CD8-positive, alpha-beta memory T cell (primary cell): ENCODE measurements around the gene HMGA1. TPM values are rescaled to one million over a fixed set of nuclear protein-coding genes. Genes with fewer than 3 reads are reported as not detected.

ENCODE experiments used
- CTCF ChIA-PET: fragments of 350-600 bp; sonication (Branson Sonifier 250); formaldehyde crosslinking; loops from one replicate; lab custom pipeline; 2021; ENCODE audit warnings: antibody characterized with exemption; lab: Charles Lee
- POLR2A ChIA-PET: fragments of 350-600 bp; sonication (Branson Sonifier 250); formaldehyde crosslinking; loops from one replicate; lab custom pipeline; 2021; ENCODE audit warnings: antibody characterized with exemption; lab: Charles Lee
- DNase-seq, 5 donors: peaks; one replicate each; pipeline versions ENCODE4 v3.0.0 to v3.0.0-alpha.2; 2020 to 2022; ENCODE audit warnings: mixed read lengths in 1 of 5
- H3K27ac ChIP-seq: one replicate; pipeline ENCODE4 v1.7.0; 2013; ENCODE audit warnings: low read depth, mild to moderate bottlenecking, low read length, moderate library complexity
- H3K27me3 ChIP-seq: 2 replicates; pipeline ENCODE4 v1.7.0; 2013; ENCODE audit warnings: low read length, mild to moderate bottlenecking; ENCODE audit not compliant: insufficient read depth, poor library complexity, severe bottlenecking
- H3K36me3 ChIP-seq: 2 replicates; pipeline ENCODE4 v1.7.0; 2013; ENCODE audit warnings: mild to moderate bottlenecking, low read length, moderate library complexity; ENCODE audit not compliant: insufficient read depth
- H3K4me1 ChIP-seq: 2 replicates; pipeline ENCODE4 v1.7.0; 2013; ENCODE audit warnings: mild to moderate bottlenecking, low read length, moderate library complexity; ENCODE audit not compliant: insufficient read depth
- H3K4me3 ChIP-seq: 2 replicates; pipeline ENCODE4 v1.7.0; 2013; ENCODE audit warnings: mild to moderate bottlenecking, low read length
- H3K9me3 ChIP-seq: 2 replicates; pipeline ENCODE4 v1.7.0; 2013; ENCODE audit warnings: mild to moderate bottlenecking, low read length
- H3K27ac Mint-ChIP-seq, 8 donors: one replicate each; pipeline ENCODE4 v1.8.0; 2020 to 2021; ENCODE audit warnings: mixed read lengths in 8 of 8, mild to moderate bottlenecking in 6 of 8, inconsistent platforms in 3 of 8, moderate library complexity in 3 of 8
- H3K27me3 Mint-ChIP-seq, 2 donors: one replicate each; pipeline ENCODE4 v1.8.0; 2020 to 2021; ENCODE audit warnings: mixed read lengths in 2 of 2, mild to moderate bottlenecking in 1 of 2, moderate library complexity in 1 of 2
- H3K36me3 Mint-ChIP-seq, 3 donors: one replicate each; pipeline ENCODE4 v1.8.0; 2020 to 2021; ENCODE audit warnings: mixed read lengths in 3 of 3, inconsistent platforms in 1 of 3, mild to moderate bottlenecking in 1 of 3
- H3K4me1 Mint-ChIP-seq, 3 donors: one replicate each; pipeline ENCODE4 v1.8.0; 2020 to 2021; ENCODE audit warnings: mixed read lengths in 3 of 3, inconsistent platforms in 1 of 3, mild to moderate bottlenecking in 1 of 3
- H3K4me3 Mint-ChIP-seq, 7 donors: one replicate each; pipeline ENCODE4 v1.8.0; 2020 to 2021; ENCODE audit warnings: mixed read lengths in 7 of 7, mild to moderate bottlenecking in 6 of 7, moderate library complexity in 4 of 7, inconsistent platforms in 2 of 7
- H3K9me3 Mint-ChIP-seq, 5 donors: one replicate each; pipeline ENCODE4 v1.8.0; 2020 to 2022; ENCODE audit warnings: mixed read lengths in 5 of 5, mild to moderate bottlenecking in 3 of 5, moderate library complexity in 2 of 5, inconsistent platforms in 1 of 5
- polyA plus RNA-seq: library from polyadenylated mRNA; unstranded; fragments of 300-500 nt; fragmentation: Illumina TruSeq; gene quantifications from one replicate; pipeline ENCODE4 v1.2.3, GENCODE V29; 2021
- total RNA-seq, 2 experiments: library from RNA; stranded (reverse); gene quantifications; one replicate each; pipeline ENCODE4 v1.2.3, GENCODE V29; 2021

HMGA1 gene
- total and polyA plus RNA-seq, 3 experiments from 2014 or later: 33.1 to 506 (median 490) TPM

DNA sequence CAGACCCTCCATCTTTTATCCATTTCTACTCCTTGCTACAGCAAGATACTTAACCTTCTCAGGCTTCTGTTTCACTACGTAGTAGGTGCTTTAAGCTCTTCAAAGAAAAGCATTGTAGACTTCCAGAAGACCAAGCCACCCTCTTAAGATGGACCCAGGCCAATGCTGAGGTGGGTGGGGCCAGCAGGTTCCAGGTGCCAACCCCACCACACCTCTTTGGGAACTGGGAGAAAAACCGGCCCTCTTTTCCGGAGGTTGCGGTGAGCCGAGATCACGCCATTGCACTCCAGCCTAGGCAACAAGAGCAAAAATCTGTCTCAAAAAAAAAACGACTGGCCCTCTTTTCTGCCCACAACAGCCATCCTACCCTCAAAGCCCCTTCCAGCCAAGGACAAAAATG is 10.6 kb upstream of the HMGA1 start:
- Histone ChIP-seq H3K27ac (no peak overlapping the region), H3K36me3 (no peaks in the 10 kb centered on the region), H3K9me3 (no peaks in the 10 kb centered on the region), H3K4me3 (no peak overlapping the region), H3K27me3 (no peaks in the 10 kb centered on the region), H3K4me1 (peaks cover 15% of the 10 kb centered on the region)
- no peak for DNase-seq
- ChIA-PET POLR2A (no interaction called here), CTCF (no interaction called here)
- H3K27ac Mint-ChIP-seq: peak overlapping the region in 6 of 8 donors; percentile 37 to 93 (median 76)
- H3K4me3 Mint-ChIP-seq: no peak overlapping the region
- no peaks in the 10 kb centered on the region for H3K27me3 Mint-ChIP-seq
- no peaks in the 10 kb centered on the region for H3K36me3 Mint-ChIP-seq
- no peaks in the 10 kb centered on the region for H3K9me3 Mint-ChIP-seq
- H3K4me1 Mint-ChIP-seq: peaks cover 6 to 20% (median 8%) of the 10 kb centered on the region in 3 donors

DNA sequence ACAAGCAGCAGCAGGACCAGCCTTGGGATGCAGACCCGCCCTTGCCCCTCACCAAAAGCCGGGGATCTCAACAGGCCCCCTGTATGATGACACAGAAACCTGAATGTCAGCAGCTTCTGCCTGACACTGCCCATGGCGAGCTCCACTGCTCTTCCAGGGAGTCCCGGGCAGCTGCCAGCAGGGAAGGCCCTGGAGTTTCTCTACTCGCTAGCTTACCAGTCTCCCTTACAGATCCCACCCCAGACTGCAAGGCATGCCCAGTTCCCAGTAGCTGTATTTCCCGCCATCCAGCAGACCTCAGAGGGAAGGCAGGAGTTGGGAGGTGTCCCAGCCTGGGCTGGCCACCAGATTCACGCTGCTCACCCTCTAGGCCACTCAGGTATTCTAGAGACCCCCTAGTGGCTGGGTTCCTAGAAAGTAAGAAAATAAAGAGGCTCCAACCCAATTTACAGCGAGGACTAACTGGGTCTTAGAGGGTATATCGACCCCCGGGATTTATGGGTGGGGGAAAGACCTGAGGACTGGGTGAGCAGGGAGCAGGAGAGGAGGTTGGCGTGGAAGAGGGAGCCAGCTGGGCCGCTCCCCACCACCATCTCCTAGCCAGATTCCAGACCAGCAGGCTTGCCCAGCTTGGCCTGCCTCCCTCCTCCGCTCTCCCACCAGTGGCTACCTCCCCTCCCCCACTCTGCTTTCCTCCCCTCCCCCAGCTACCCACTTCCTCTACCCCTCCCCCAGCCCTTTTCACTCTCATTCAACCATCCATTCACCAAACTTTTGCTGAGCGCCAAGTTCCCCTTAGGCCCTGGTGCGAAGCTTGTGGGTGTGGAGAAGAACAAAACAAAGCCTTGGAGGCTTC is 9.7 kb upstream of the HMGA1 start:
- no peaks in the 10 kb centered on the region for H3K9me3 ChIP-seq
- no peaks in the 10 kb centered on the region for H3K27me3 ChIP-seq
- H3K9me3 Mint-ChIP-seq: no peaks in the 10 kb centered on the region
- H3K4me3 Mint-ChIP-seq: peak overlapping the region in 1 of 7 donors; percentile 70
- DNase-seq: peak in 1 of 5 donors; percentile 33
- CTCF ChIA-PET: interaction anchor here (1.1 kb wide), 1 partner anchor 30 kb away, joined by 3 read pairs; no protein-coding TSS in a partner anchor
- H3K4me1 Mint-ChIP-seq: peaks cover 6 to 20% (median 8%) of the 10 kb centered on the region in 3 donors
- no peak overlapping the region for H3K4me3 ChIP-seq
- H3K27ac ChIP-seq: no peak overlapping the region
- H3K36me3 Mint-ChIP-seq: no peaks in the 10 kb centered on the region
- H3K4me1 ChIP-seq: peaks cover 15% of the 10 kb centered on the region
- POLR2A ChIA-PET: no interaction called here
- no peaks in the 10 kb centered on the region for H3K27me3 Mint-ChIP-seq
- no peaks in the 10 kb centered on the region for H3K36me3 ChIP-seq
- peak overlapping the region in 3 of 8 donors; percentile 72 to 86 (median 80) for H3K27ac Mint-ChIP-seq

- no peak overlapping the region for H3K27ac ChIP-seq
- H3K4me3 Mint-ChIP-seq: no peak overlapping the region
- no peak overlapping the region for H3K4me3 ChIP-seq
- peak in 1 of 5 donors; percentile 19 for DNase-seq
- no peaks in the 10 kb centered on the region for H3K36me3 ChIP-seq
- no peaks in the 10 kb centered on the region for H3K9me3 Mint-ChIP-seq
- peaks cover 15% of the 10 kb centered on the region for H3K4me1 ChIP-seq
- no peaks in the 10 kb centered on the region for H3K27me3 ChIP-seq
- H3K9me3 ChIP-seq: no peaks in the 10 kb centered on the region
- H3K36me3 Mint-ChIP-seq: no peaks in the 10 kb centered on the region
- CTCF ChIA-PET: interaction anchor here (1.1 kb wide), 1 partner anchor 31 kb away, joined by 3 read pairs; no protein-coding TSS in a partner anchor
- H3K4me1 Mint-ChIP-seq: peaks cover 5 to 19% (median 8%) of the 10 kb centered on the region in 3 donors
- H3K27ac Mint-ChIP-seq: peak overlapping the region in 1 of 8 donors; percentile 27
- POLR2A ChIA-PET: interaction anchor here (0.7 kb wide), 1 partner anchor 1386 kb away, joined by 3 read pairs; no protein-coding TSS in a partner anchor
- H3K27me3 Mint-ChIP-seq: no peaks in the 10 kb centered on the region
These were observed 8.8 kb upstream of the HMGA1 start for GRCh38 chr6:34227761-34228421.

DNA sequence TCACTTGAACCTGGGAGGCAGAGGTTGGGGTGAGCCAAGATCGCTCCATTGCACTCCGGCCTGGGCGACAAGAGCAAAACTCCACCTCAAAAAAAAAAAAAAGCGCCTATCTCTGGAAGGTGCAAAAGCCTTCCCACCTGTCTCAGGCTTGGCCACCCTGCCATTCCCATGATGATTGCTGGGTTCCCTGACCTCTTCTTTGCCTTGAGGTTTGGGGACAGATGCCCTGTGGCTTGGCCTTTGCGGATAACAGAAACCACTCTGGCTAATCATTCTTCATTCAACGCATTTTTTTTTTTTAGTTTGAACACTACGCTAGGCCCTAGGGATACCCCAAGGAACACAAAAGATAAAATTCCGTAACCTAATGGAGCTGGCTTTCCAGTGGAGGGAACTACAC is 6.8 kb upstream of the HMGA1 start:
- ChIA-PET CTCF (interaction anchor here (1.2 to 1.3 kb wide), 2 partner anchors 15 to 20 kb away, joined by 3 to 5 read pairs; no protein-coding TSS in a partner anchor), POLR2A (no interaction called here)
- no peaks in the 10 kb centered on the region for H3K9me3 ChIP-seq
- DNase-seq: no peak
- H3K27me3 ChIP-seq: no peaks in the 10 kb centered on the region
- Mint-ChIP-seq H3K4me3 (peak overlapping the region in 1 of 7 donors; percentile 42), H3K27me3 (no peaks in the 10 kb centered on the region), H3K9me3 (no peaks in the 10 kb centered on the region), H3K4me1 (peaks cover 4 to 7% (median 6%) of the 10 kb centered on the region in 3 donors), H3K27ac (peak overlapping the region in 1 of 8 donors; percentile 60), H3K36me3 (no peaks in the 10 kb centered on the region)
- H3K27ac ChIP-seq: no peak overlapping the region
- H3K36me3 ChIP-seq: no peaks in the 10 kb centered on the region
- H3K4me1 ChIP-seq: no peaks in the 10 kb centered on the region
- H3K4me3 ChIP-seq: no peak overlapping the region

GRCh38 chr6:34230653-34231371 is 5.9 kb upstream of the HMGA1 start:
- H3K36me3 ChIP-seq: no peaks in the 10 kb centered on the region
- H3K36me3 Mint-ChIP-seq: peaks cover 0 to under 1% (median 0%) of the 10 kb centered on the region in 3 donors
- H3K4me1 Mint-ChIP-seq: peaks cover 4 to 7% (median 7%) of the 10 kb centered on the region in 3 donors
- H3K27me3 ChIP-seq: no peaks in the 10 kb centered on the region
- no peaks in the 10 kb centered on the region for H3K4me1 ChIP-seq
- peak overlapping the region in 1 of 7 donors; percentile 51 for H3K4me3 Mint-ChIP-seq
- no peak overlapping the region for H3K4me3 ChIP-seq
- peak overlapping the region in 3 of 8 donors; percentile 2 to 60 (median 32) for H3K27ac Mint-ChIP-seq
- H3K9me3 ChIP-seq: no peaks in the 10 kb centered on the region
- DNase-seq: no peak
- H3K27me3 Mint-ChIP-seq: no peaks in the 10 kb centered on the region
- POLR2A ChIA-PET: no interaction called here
- H3K27ac ChIP-seq: no peak overlapping the region
- CTCF ChIA-PET: interaction anchor here (1.3 kb wide), 1 partner anchor 19 kb away, joined by 4 read pairs; no protein-coding TSS in a partner anchor
- H3K9me3 Mint-ChIP-seq: no peaks in the 10 kb centered on the region

DNA sequence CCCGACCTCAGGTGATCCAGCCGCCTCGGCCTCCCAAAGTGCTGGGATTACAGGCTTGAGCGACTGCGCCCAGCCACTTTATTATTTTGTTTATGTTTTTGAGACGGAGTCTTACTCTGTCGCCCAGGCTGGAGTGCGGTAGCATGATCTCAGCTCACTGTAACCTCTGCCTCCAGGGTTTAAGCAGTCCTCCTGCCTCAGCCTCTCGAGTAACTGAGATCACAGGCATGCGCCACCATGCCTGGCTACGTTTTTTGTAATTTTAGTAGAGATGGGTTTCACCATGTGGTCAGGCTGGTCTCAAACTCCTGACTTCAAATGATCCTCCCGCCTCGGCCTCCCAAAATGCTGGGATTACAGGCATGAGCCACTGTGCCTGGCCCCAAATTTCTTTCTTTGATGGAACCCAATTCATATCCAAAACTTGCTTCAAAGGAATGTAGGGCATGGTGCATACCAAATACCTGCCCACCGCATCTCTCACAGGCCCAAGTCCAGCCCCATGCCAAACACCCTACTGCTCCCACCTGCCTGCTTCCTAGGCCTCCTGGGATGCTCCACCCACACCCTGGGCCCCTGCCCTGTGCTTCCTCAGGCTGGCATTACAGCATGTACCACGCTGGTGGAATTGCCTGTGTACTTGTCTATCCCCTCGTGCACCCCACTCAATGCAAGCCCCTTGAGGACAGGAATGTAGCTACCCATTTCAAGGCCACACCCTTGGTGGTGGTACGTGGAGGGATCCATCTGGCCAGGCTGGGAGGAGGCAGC is 4.9 kb upstream of the HMGA1 start:
- ChIA-PET CTCF (interaction anchor here (0.7 to 1.3 kb wide), 2 partner anchors 18 to 36 kb away, joined by 3 to 4 read pairs; no protein-coding TSS in a partner anchor), POLR2A (no interaction called here)
- peaks cover 0 to 5% (median 0%) of the 10 kb centered on the region in 3 donors for H3K36me3 Mint-ChIP-seq

DNA sequence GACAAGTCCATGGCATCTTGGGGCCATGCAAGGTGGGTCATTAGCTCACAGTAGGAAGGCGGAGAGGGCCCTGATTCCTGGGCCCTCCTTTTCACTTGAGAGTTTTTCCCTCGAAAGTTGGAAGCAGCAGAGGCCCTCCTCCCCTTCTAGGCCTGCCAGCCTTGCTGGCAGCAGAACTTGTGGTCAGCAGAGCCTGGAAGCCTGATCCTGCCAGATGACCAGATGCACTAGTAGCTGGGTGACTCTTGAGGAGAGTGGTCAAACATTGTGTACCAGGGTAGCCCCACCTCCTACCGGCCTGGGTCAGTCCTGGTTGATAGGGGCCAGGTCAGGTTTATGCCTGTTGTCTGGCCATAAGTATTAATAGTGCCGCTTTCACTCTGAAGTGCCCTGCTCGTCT is 3.8 kb upstream of the HMGA1 start:
- Mint-ChIP-seq H3K4me3 (peak overlapping the region in 2 of 7 donors; percentile 8 to 84), H3K27ac (peak overlapping the region in 6 of 8 donors; percentile 16 to 83 (median 64)), H3K9me3 (no peaks in the 10 kb centered on the region), H3K36me3 (peaks cover 0 to 6% (median 0%) of the 10 kb centered on the region in 3 donors), H3K27me3 (no peaks in the 10 kb centered on the region), H3K4me1 (peaks cover 8 to 16% (median 11%) of the 10 kb centered on the region in 3 donors)
- H3K36me3 ChIP-seq: no peaks in the 10 kb centered on the region
- peaks cover 5% of the 10 kb centered on the region for H3K4me1 ChIP-seq
- ChIA-PET POLR2A (no interaction called here), CTCF (interaction anchor here (0.7 kb wide), 1 partner anchor 17 kb away, joined by 3 read pairs; no protein-coding TSS in a partner anchor)
- no peak overlapping the region for H3K4me3 ChIP-seq
- H3K9me3 ChIP-seq: no peaks in the 10 kb centered on the region
- H3K27me3 ChIP-seq: no peaks in the 10 kb centered on the region
- DNase-seq: no peak
- H3K27ac ChIP-seq: no peak overlapping the region

More for the DNA sequence above, 4.9 kb upstream of the HMGA1 start:
- no peaks in the 10 kb centered on the region for H3K9me3 ChIP-seq
- H3K36me3 ChIP-seq: no peaks in the 10 kb centered on the region
- DNase-seq: no peak
- H3K4me1 ChIP-seq: peaks cover 5% of the 10 kb centered on the region
- Mint-ChIP-seq H3K4me3 (no peak overlapping the region), H3K27ac (peak overlapping the region in 3 of 8 donors; percentile 13 to 93 (median 43)), H3K9me3 (no peaks in the 10 kb centered on the region), H3K27me3 (no peaks in the 10 kb centered on the region), H3K4me1 (peaks cover 8 to 16% (median 11%) of the 10 kb centered on the region in 3 donors)
- H3K27ac ChIP-seq: no peak overlapping the region
- H3K27me3 ChIP-seq: no peaks in the 10 kb centered on the region
- H3K4me3 ChIP-seq: no peak overlapping the region
